Measurements from ENCODE around the gene MDFI.

The MDFI gene

GRCh38 chr6:41672816-41673703 is 34.8 kb downstream of the MDFI start:
- no peak for DNase-seq (ENCODE audit: low spot score)

GRCh38 chr6:41673704-41674000 is 35.4 kb downstream of the MDFI start:
- no peak for DNase-seq (ENCODE audit: low spot score)

GRCh38 chr6:41674231-41675000 is 36.1 kb downstream of the MDFI start:
- DNase-seq (ENCODE audit: low spot score), result no peak

- no peak for DNase-seq (ENCODE audit: low spot score)
Observed at GRCh38 chr6:41675176-41675775, 37.0 kb downstream of the MDFI start.

GRCh38 chr6:41675992-41676391 is 37.7 kb downstream of the MDFI start:
- DNase-seq (ENCODE audit: low spot score), result no peak

- DNase-seq (ENCODE audit: low spot score), result no peak
Observed at GRCh38 chr6:41676431-41676830, 38.2 kb downstream of the MDFI start.

- DNase-seq (ENCODE audit: low spot score), result no peak
Observed at GRCh38 chr6:41677124-41677921, 39.1 kb downstream of the MDFI start.

- DNase-seq (ENCODE audit: low spot score), result no peak
Observed at GRCh38 chr6:41678511-41679084, 40.3 kb downstream of the MDFI start.

- no peak for DNase-seq (ENCODE audit: low spot score)
Observed at GRCh38 chr6:41679696-41680095, 41.4 kb downstream of the MDFI start.

- DNase-seq (ENCODE audit: low spot score), result no peak
Observed at GRCh38 chr6:41680182-41680965, 42.1 kb downstream of the MDFI start.

- DNase-seq (ENCODE audit: low spot score), result peak; percentile 96
Observed at GRCh38 chr6:41682056-41682477, 43.8 kb downstream of the MDFI start.

GRCh38 chr6:41682497-41683272 is 44.4 kb downstream of the MDFI start:
- no peak for DNase-seq (ENCODE audit: low spot score)

- no peak for DNase-seq (ENCODE audit: low spot score)
Observed at GRCh38 chr6:41683273-41683522, 44.9 kb downstream of the MDFI start.

GRCh38 chr6:41683523-41684310 is 45.4 kb downstream of the MDFI start:
- DNase-seq (ENCODE audit: low spot score), result peak; percentile 78

GRCh38 chr6:41684311-41685180 is 46.3 kb downstream of the MDFI start:
- no peak for DNase-seq (ENCODE audit: low spot score)

GRCh38 chr6:41685641-41686380 is 47.5 kb downstream of the MDFI start:
- no peak for DNase-seq (ENCODE audit: low spot score)

- DNase-seq (ENCODE audit: low spot score), result no peak
Observed at GRCh38 chr6:41687501-41688175, 49.4 kb downstream of the MDFI start.

All from AG08395 (cell line).